Measurements from ENCODE around the gene PHF11.
"Not testable (repeated sequence)": the region's sequence is repeated elsewhere in the genome, so short reads cannot be mapped to it uniquely, and the experiment has no call there.

Gene PHF11

GRCh38 chr13:49546561-49546960 lies 50.8 kb downstream of the PHF11 start:
- DNase-seq (ENCODE audit: low read depth in 3 of 3) = no peak

DNA sequence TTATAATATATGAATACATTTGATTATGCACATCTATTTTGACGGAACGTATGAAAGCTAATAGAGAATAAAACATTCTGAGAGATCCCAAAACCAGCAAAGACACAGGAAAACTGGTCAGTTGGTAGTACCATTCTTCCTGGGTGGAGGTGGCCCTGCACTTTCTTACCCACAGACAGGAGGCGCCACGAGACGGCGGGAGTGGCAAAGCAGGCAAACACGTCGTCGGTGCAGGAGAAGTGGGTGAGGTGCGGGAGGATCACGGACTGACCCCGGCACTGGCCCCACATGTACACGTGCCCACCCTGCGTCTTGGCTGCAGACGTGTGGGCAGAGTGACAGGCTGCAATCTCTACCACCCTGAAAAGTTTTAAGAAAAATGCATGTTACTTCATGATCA lies 53.5 kb downstream of the PHF11 start:
- no peak for DNase-seq (ENCODE audit: low read depth in 3 of 3)

- no peak for DNase-seq (ENCODE audit: low read depth in 3 of 3)
These were observed 55.3 kb downstream of the PHF11 start for GRCh38 chr13:49550942-49551644.

GRCh38 chr13:49553888-49554287 lies 58.1 kb downstream of the PHF11 start:
- no peak for DNase-seq (ENCODE audit: low read depth in 3 of 3)

GRCh38 chr13:49554387-49554786 lies 58.6 kb downstream of the PHF11 start:
- DNase-seq (ENCODE audit: low read depth in 3 of 3) = no peak

GRCh38 chr13:49559006-49559405 lies 63.3 kb downstream of the PHF11 start:
- DNase-seq (ENCODE audit: low read depth in 3 of 3) = no peak

DNA sequence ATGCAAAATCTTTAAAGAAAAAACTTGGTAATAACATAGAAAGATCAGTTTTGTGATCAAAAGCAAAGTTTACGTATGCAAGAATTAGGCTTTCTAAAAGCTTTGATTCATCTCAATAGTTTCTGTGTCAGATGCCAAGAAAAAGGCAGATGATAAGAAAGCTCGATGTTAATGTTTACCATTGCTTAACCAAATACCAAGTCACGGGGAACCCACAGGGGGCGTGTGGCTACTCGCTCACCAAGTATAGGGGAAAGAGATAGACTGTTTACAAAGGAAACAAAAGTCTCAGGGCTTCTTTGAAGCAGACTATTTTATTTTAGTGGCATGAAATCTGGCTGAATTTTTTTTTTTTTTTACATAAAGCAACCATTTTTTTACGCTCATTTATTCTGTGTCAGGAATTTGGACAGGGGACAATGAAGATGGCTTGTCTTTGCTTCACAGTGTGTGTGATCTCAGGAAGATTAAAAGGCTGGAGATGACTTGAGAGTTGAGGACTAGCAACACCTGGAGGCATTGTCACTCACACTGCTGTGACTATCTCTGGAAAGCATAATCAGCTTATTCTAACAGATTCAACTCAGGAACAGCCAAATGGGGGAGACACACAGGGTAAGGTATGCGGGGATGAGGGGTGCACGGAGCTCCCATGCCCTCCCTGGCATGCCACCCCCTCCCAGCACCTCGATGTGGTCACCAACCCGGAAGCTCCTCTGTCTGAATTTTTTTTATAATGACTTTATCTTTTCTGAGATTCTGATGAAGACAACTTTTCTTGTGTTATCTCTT lies 64.7 kb downstream of the PHF11 start:
- DNase-seq (ENCODE audit: low read depth in 3 of 3) = no peak

- no peak for DNase-seq (ENCODE audit: low read depth in 3 of 3)
These were observed 65.3 kb downstream of the PHF11 start for GRCh38 chr13:49561062-49561410.

GRCh38 chr13:49563516-49563915 lies 67.8 kb downstream of the PHF11 start:
- no peak for DNase-seq (ENCODE audit: low read depth in 3 of 3)

DNA sequence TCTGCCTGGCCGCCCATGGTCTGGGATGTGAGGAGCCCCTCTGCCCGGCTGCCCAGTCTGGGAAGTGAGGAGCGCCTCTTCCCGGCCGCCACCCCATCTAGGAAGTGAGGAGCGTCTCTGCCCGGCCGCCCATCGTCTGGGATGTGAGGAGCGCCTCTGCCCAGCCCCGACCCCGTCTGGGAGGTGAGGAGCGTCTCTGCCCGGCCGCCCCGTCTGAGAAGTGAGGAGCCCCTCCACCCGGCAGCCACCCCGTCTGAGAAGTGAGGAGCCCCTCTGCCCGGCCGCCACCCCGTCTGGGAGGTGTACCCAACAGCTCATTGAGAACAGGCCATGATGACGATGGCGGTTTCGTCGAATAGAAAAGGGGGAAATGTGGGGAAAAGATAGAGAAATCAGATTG lies 69.7 kb downstream of the PHF11 start:
- DNase-seq (ENCODE audit: low read depth in 3 of 3) = not testable (repeated sequence)

- no peak for DNase-seq (ENCODE audit: low read depth in 3 of 3)
These were observed 70.7 kb downstream of the PHF11 start for GRCh38 chr13:49566461-49566860.

GRCh38 chr13:49567491-49567890 lies 71.7 kb downstream of the PHF11 start:
- no peak for DNase-seq (ENCODE audit: low read depth in 3 of 3)

DNA sequence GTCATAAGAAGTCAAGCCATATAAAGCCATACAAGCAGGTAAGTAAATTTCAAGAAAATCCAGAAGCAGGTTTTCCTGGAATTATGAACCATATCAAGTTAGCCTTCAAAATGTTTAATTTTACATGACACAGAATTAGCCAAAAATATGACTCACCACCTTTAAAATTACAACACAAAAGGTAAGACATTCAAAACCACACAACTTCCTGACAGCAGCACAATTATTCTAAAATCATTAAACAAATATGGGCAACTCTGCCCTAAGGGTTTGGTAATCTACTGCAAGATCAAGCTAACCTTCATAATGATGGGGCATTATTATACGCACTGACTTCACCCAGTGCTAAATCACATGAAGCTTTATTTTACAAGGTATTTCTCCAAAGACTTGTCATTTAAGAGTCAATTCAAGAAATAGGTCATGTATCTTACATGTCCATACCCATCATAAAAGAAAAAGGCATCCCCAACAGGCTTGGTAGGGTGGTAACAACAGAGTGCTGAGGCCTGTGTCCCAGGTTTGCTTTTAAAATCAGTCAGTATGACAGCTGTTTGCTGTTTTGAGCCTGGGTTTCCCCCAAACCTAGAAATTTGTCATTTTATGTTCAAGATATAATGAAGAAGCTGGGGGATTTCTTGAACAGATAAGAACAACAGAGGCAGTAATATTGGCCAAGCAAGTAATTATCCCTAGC lies 74.4 kb downstream of the PHF11 start:
- DNase-seq (ENCODE audit: low read depth in 3 of 3) = no peak

- DNase-seq (ENCODE audit: low read depth in 3 of 3) = no peak
These were observed 75.8 kb downstream of the PHF11 start for GRCh38 chr13:49571299-49572240.
